Progenitor cell of endocrine pancreas (in vitro differentiated cells): ENCODE results near the gene ABCA5. TPM values are rescaled to one million over a fixed set of nuclear protein-coding genes. Genes with fewer than 3 reads are reported as not detected.

Experiments
- DNase-seq: peaks from one replicate; pipeline ENCODE4 v3.0.0; 2021; ENCODE audit warnings: low spot score; ENCODE audit not compliant: unreplicated experiment
- H3K27ac Mint-ChIP-seq: 2 replicates; pipeline ENCODE4 v1.8.0; 2021; ENCODE audit warnings: mild to moderate bottlenecking, moderate library complexity, mixed read lengths
- H3K27me3 Mint-ChIP-seq: 2 replicates; pipeline ENCODE4 v1.8.0; 2021; ENCODE audit warnings: mixed read lengths
- H3K36me3 Mint-ChIP-seq: 2 replicates; pipeline ENCODE4 v1.8.0; 2022; ENCODE audit warnings: mixed read lengths; ENCODE audit not compliant: insufficient read depth
- H3K4me1 Mint-ChIP-seq: 2 replicates; pipeline ENCODE4 v1.8.0; 2021; ENCODE audit warnings: low read depth, mixed read lengths
- H3K4me3 Mint-ChIP-seq: 2 replicates; pipeline ENCODE4 v1.8.0; 2021; ENCODE audit warnings: low read depth, mild to moderate bottlenecking, moderate library complexity, mixed read lengths
- H3K9me3 Mint-ChIP-seq: 2 replicates; pipeline ENCODE4 v1.8.0; 2021; ENCODE audit warnings: low read depth, mixed read lengths
- CTCF ChIP-seq: fragments of 200-600 bp; sonication (generic); IDR thresholded peaks from one replicate; pipeline ENCODE4 v1.5.0; 2021; ENCODE audit warnings: antibody characterized with exemption, mild to moderate bottlenecking; ENCODE audit not compliant: unreplicated experiment
- long read RNA-seq: library from polyadenylated mRNA; unstranded; transcript quantifications from one replicate; pipeline ENCODE4 v2.0.0, GENCODE V29; 2020
- total RNA-seq: library from RNA; stranded (reverse); gene quantifications from 2 replicates; pipeline ENCODE4 v1.2.1, GENCODE V29; 2021

Gene ABCA5, protein sequence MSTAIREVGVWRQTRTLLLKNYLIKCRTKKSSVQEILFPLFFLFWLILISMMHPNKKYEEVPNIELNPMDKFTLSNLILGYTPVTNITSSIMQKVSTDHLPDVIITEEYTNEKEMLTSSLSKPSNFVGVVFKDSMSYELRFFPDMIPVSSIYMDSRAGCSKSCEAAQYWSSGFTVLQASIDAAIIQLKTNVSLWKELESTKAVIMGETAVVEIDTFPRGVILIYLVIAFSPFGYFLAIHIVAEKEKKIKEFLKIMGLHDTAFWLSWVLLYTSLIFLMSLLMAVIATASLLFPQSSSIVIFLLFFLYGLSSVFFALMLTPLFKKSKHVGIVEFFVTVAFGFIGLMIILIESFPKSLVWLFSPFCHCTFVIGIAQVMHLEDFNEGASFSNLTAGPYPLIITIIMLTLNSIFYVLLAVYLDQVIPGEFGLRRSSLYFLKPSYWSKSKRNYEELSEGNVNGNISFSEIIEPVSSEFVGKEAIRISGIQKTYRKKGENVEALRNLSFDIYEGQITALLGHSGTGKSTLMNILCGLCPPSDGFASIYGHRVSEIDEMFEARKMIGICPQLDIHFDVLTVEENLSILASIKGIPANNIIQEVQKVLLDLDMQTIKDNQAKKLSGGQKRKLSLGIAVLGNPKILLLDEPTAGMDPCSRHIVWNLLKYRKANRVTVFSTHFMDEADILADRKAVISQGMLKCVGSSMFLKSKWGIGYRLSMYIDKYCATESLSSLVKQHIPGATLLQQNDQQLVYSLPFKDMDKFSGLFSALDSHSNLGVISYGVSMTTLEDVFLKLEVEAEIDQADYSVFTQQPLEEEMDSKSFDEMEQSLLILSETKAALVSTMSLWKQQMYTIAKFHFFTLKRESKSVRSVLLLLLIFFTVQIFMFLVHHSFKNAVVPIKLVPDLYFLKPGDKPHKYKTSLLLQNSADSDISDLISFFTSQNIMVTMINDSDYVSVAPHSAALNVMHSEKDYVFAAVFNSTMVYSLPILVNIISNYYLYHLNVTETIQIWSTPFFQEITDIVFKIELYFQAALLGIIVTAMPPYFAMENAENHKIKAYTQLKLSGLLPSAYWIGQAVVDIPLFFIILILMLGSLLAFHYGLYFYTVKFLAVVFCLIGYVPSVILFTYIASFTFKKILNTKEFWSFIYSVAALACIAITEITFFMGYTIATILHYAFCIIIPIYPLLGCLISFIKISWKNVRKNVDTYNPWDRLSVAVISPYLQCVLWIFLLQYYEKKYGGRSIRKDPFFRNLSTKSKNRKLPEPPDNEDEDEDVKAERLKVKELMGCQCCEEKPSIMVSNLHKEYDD (N-terminal part only)
- 10.9 and 12.7 TPM in 2 replicates for total RNA-seq
- long read RNA-seq, partial matches to known transcripts = 2 of 4 reads
- long read RNA-seq, other reads (novel, unspliced or antisense) = 1 of 4 reads

- Mint-ChIP-seq H3K36me3 (no peaks in the 10 kb centered on the region), H3K27me3 (peaks cover 11% of the 10 kb centered on the region), H3K27ac (peak within 1 kb of the TSS; percentile 94), H3K4me3 (peak within 1 kb of the TSS; percentile 91), H3K9me3 (no peaks in the 10 kb centered on the region), H3K4me1 (peaks cover 20% of the 10 kb centered on the region)
- TF ChIP-seq CTCF = no peak
- DNase-seq = peak; percentile 87
Measured at GRCh38 chr17:69327060-69327831, at the start of gene ABCA5. Gene ABCA5 (minus strand): TSS chr17:69327133. CDS start chr17:69314415, 12,718 bp downstream.

DNA sequence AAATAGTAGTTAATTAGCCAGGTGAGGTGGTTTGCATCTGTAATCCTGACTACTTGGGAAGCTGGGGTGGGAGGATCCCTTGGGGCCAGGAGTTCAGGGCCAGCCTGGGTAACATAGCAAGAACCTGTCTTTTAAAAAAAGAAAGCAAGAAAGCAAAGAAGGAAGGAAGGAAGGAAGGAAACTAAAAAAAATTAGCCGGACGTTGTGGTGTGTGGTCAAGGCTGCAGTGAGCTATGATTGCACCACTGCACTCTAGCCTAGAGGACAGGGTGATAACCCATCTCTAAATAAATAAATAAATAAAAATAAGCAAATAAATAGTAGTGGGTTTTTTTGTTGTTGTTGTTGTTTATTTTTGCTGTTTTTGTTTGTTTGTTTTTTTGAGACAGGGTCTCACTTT is 48.3 kb upstream of the ABCA5 start:
- no peaks in the 10 kb centered on the region for H3K36me3 Mint-ChIP-seq
- H3K4me1 Mint-ChIP-seq = peaks cover 11% of the 10 kb centered on the region
- DNase-seq = no peak
- H3K9me3 Mint-ChIP-seq = no peaks in the 10 kb centered on the region
- H3K4me3 Mint-ChIP-seq = no peak overlapping the region
- TF ChIP-seq CTCF = no peak
- H3K27me3 Mint-ChIP-seq = no peaks in the 10 kb centered on the region
- H3K27ac Mint-ChIP-seq = no peak overlapping the region

DNA sequence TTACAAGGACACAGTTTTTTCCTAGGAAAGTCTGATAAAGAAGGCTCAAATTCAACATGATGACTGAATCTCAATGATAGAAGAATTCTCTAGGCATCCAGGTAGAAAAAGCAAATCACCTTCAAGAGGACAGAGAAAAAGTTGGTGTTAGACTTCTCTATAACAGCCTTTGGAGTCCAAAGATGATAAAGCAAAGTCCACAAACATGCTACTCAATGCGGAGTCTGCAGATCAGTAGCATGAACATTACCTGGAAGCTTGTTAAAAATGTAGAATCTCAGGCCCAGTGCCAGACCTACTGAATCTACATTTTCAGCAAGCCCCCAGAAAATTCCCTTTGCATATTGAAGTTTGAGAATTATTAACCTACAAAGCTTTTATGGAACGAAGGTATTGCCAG is 46.1 kb upstream of the ABCA5 start:
- no peaks in the 10 kb centered on the region for H3K9me3 Mint-ChIP-seq
- H3K27ac Mint-ChIP-seq = no peak overlapping the region
- no peak for DNase-seq
- H3K4me3 Mint-ChIP-seq = no peak overlapping the region
- no peaks in the 10 kb centered on the region for H3K36me3 Mint-ChIP-seq
- TF ChIP-seq CTCF = no peak
- peaks cover 11% of the 10 kb centered on the region for H3K4me1 Mint-ChIP-seq
- H3K27me3 Mint-ChIP-seq = no peaks in the 10 kb centered on the region

DNA sequence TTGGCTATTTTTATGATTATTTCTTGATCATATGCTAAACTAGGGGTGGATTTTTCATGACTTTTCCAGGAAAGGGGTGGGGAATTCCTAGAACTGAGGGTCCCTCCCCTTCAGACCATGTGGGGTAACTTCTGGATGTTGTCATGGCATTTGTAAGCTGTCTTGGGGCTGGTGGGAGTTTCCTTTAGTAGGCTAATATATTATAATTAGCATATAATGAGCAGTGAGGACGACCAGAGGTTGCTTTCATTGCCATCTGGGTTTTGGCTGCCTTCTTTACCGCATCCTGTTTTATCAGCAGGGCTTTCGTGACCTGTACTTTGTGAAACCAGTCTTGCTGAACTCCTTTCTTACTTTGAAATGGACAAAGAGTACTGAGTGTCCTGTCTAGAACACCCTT is 40.4 kb upstream of the ABCA5 start:
- H3K4me3 Mint-ChIP-seq = no peak overlapping the region
- no peaks in the 10 kb centered on the region for H3K27me3 Mint-ChIP-seq
- TF ChIP-seq CTCF = no peak
- H3K9me3 Mint-ChIP-seq = no peaks in the 10 kb centered on the region
- H3K4me1 Mint-ChIP-seq = peaks cover 11% of the 10 kb centered on the region
- no peaks in the 10 kb centered on the region for H3K36me3 Mint-ChIP-seq
- DNase-seq = no peak
- H3K27ac Mint-ChIP-seq = no peak overlapping the region
